MM.1S (cell line): ENCODE results near the gene AMBRA1.

Experiments used
- DNase-seq: peaks from one replicate; pipeline ENCODE4 v3.0.0-alpha.2; 2015
- H2AFZ ChIP-seq: fragments of 300-600 bp; sonication (generic); 2 replicates; pipeline ENCODE4 v1.6.0; 2016; ENCODE audit warnings: antibody characterized with exemption, low read length
- H3F3A ChIP-seq: fragments of 300-600 bp; sonication (generic); 2 replicates; pipeline ENCODE4 v1.6.1; 2016; ENCODE audit warnings: mild to moderate bottlenecking, antibody characterized with exemption, low read length, moderate library complexity, mixed read lengths; ENCODE audit not compliant: insufficient read depth
- H3K27ac ChIP-seq: fragments of 300-600 bp; sonication (generic); 2 replicates; pipeline ENCODE4 v1.5.1; 2016; ENCODE audit warnings: mild to moderate bottlenecking, low read length
- H3K27me3 ChIP-seq: fragments of 300-600 bp; sonication (generic); replicated peaks from 2 replicates; pipeline ENCODE4 v1.6.0; 2016; ENCODE audit warnings: low read length; ENCODE audit not compliant: insufficient read depth
- H3K36me3 ChIP-seq: fragments of 300-600 bp; sonication (generic); replicated peaks from 2 replicates; pipeline ENCODE4 v1.6.1; 2016; ENCODE audit warnings: mild to moderate bottlenecking, low read length, mixed read lengths; ENCODE audit not compliant: insufficient read depth
- H3K4me1 ChIP-seq: fragments of 300-600 bp; sonication (generic); 2 replicates; pipeline ENCODE4 v1.6.1; 2016; ENCODE audit warnings: low read length, mixed read lengths
- H3K4me2 ChIP-seq: fragments of 300-600 bp; sonication (generic); 2 replicates; pipeline ENCODE4 v1.6.0; 2016; ENCODE audit warnings: low read depth, low read length
- H3K4me3 ChIP-seq: fragments of 300-600 bp; sonication (generic); 2 replicates; pipeline ENCODE4 v1.5.1; 2016; ENCODE audit warnings: low read length, mixed read lengths
- H3K79me2 ChIP-seq: fragments of 300-600 bp; sonication (generic); 2 replicates; pipeline ENCODE4 v1.6.1; 2016; ENCODE audit warnings: mixed run types, low read length, mixed read lengths
- H3K9ac ChIP-seq: fragments of 300-600 bp; sonication (generic); 2 replicates; pipeline ENCODE4 v1.6.1; 2016; ENCODE audit warnings: low read length, mixed read lengths
- H3K9me2 ChIP-seq: fragments of 300-600 bp; sonication (generic); replicated peaks from 2 replicates; pipeline ENCODE4 v1.6.1; 2016; ENCODE audit warnings: mild to moderate bottlenecking, low read length, mixed read lengths; ENCODE audit not compliant: insufficient read depth
- H3K9me3 ChIP-seq: fragments of 300-600 bp; sonication (generic); replicated peaks from 2 replicates; pipeline ENCODE4 v1.6.1; 2016; ENCODE audit warnings: mild to moderate bottlenecking, low read length, mixed read lengths; ENCODE audit not compliant: insufficient read depth
- H4K20me1 ChIP-seq: fragments of 300-600 bp; sonication (generic); 2 replicates; pipeline ENCODE4 v1.6.1; 2016; ENCODE audit warnings: mild to moderate bottlenecking, low read length, moderate library complexity, mixed read lengths; ENCODE audit not compliant: insufficient read depth
- CTCF ChIP-seq: fragments of 300-600 bp; sonication (generic); IDR thresholded peaks from 2 replicates; pipeline ENCODE4 v1.5.1; 2016; ENCODE audit warnings: antibody characterized with exemption, low read length, mixed read lengths
- EZH2 ChIP-seq: fragments of 300-600 bp; sonication (generic); optimal IDR thresholded peaks from 2 replicates; pipeline ENCODE3; 2017; ENCODE audit warnings: low read depth, mild to moderate bottlenecking, antibody characterized with exemption, low read length, mixed read lengths
- EZH2phosphoT487 ChIP-seq: fragments of 300-600 bp; sonication (generic); IDR thresholded peaks from 2 replicates; pipeline ENCODE4 v1.6.1; 2018; ENCODE audit warnings: antibody characterized with exemption, low read length

Gene AMBRA1

GRCh38 chr11:46387919-46388618 is 205.8 kb downstream of the AMBRA1 start:
- Histone ChIP-seq H2AFZ (no peak overlapping the region), H3K79me2 (no peaks in the 10 kb centered on the region), H3K27ac (no peak overlapping the region), H3K9ac (no peak overlapping the region), H3K4me3 (no peak overlapping the region), H3K27me3 (peaks cover 75% of the 10 kb centered on the region), H3K36me3 (no peaks in the 10 kb centered on the region), H3K4me1 (peaks cover 3% of the 10 kb centered on the region; the same call in 1 of the 2 replicates), H3F3A (no peaks in the 10 kb centered on the region), H3K9me3 (no peaks in the 10 kb centered on the region), H3K4me2 (no peak overlapping the region), H3K9me2 (no peaks in the 10 kb centered on the region), H4K20me1 (peaks cover 4% of the 10 kb centered on the region; the same call in 1 of the 2 replicates)
- DNase-seq: no peak
- TF ChIP-seq EZH2phosphoT487 (no peak), EZH2 (no peak)

DNA sequence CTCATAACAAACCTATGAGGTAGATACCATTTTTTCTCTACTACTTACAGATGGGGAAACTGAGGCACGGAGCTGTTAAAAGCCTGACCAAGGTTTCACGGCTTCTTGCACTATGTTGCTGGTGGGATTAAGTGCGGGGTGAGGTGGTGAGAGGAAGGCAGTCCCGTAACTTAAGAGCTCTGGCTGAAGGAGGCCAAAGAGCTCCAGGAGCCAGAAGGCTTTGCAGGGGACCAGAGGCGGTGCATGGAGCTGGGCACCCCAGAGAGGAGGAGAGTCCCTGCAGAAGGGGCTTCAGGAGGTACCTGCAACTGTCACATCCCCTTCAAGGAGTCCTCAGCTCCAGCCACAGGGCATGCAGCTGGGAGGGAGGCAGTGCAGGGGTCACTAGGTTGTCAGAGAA is 206.4 kb downstream of the AMBRA1 start:
- Histone ChIP-seq H3K4me2 (no peak overlapping the region), H3F3A (no peaks in the 10 kb centered on the region), H3K79me2 (no peaks in the 10 kb centered on the region), H3K9me3 (no peaks in the 10 kb centered on the region), H3K9me2 (no peaks in the 10 kb centered on the region), H4K20me1 (no peaks in the 10 kb centered on the region), H3K27me3 (peaks cover 81% of the 10 kb centered on the region), H3K27ac (no peak overlapping the region), H3K36me3 (no peaks in the 10 kb centered on the region), H3K4me1 (peaks cover 3% of the 10 kb centered on the region; the same call in 1 of the 2 replicates), H3K4me3 (no peak overlapping the region), H2AFZ (no peak overlapping the region), H3K9ac (no peak overlapping the region)
- DNase-seq: no peak
- no peak for TF ChIP-seq EZH2phosphoT487
- no peak for TF ChIP-seq EZH2
- no peak for TF ChIP-seq CTCF

DNA sequence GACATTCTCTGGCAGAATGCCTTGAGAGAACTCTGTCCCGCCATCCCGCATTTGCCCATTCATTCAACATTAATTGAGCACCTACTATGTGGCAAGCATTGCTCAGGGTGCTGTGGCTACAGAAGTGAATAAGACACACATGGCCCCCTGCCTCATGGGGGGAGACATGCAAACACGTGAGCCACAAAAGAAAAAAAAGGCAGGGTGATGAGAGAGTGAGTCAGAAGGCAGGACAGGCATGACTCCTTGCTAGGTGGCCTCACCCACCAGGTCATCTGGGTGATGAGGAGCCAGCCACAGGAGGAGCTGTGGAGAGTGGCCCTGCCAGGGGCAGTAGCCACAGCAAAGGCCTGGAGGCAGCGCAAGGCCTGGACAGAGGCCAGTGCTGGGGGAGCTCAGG is 207.1 kb downstream of the AMBRA1 start:
- no peaks in the 10 kb centered on the region for H3K9me2 ChIP-seq
- H3K27me3 ChIP-seq: peaks cover 89% of the 10 kb centered on the region
- H3K36me3 ChIP-seq: no peaks in the 10 kb centered on the region
- TF ChIP-seq CTCF (no peak), EZH2phosphoT487 (no peak), EZH2 (no peak)
- H4K20me1 ChIP-seq: no peaks in the 10 kb centered on the region
- H3K27ac ChIP-seq: no peak overlapping the region
- no peak overlapping the region for H3K4me3 ChIP-seq
- H3K4me2 ChIP-seq: no peak overlapping the region
- H2AFZ ChIP-seq: no peak overlapping the region
- H3K4me1 ChIP-seq: peaks cover 7% of the 10 kb centered on the region; the same call in 1 of the 2 replicates
- DNase-seq: no peak
- H3K79me2 ChIP-seq: no peaks in the 10 kb centered on the region
- H3K9ac ChIP-seq: no peak overlapping the region
- H3K9me3 ChIP-seq: no peaks in the 10 kb centered on the region
- no peaks in the 10 kb centered on the region for H3F3A ChIP-seq

GRCh38 chr11:46386005-46386578 is 207.7 kb downstream of the AMBRA1 start:
- peaks cover 7% of the 10 kb centered on the region; the same call in 1 of the 2 replicates for H3K4me1 ChIP-seq
- no peak overlapping the region for H2AFZ ChIP-seq
- H3K27ac ChIP-seq: no peak overlapping the region
- H3K27me3 ChIP-seq: peaks cover 87% of the 10 kb centered on the region
- no peaks in the 10 kb centered on the region for H3K9me3 ChIP-seq
- H4K20me1 ChIP-seq: no peaks in the 10 kb centered on the region
- no peaks in the 10 kb centered on the region for H3K79me2 ChIP-seq
- H3K4me3 ChIP-seq: no peak overlapping the region
- no peaks in the 10 kb centered on the region for H3K36me3 ChIP-seq
- no peak for TF ChIP-seq EZH2
- TF ChIP-seq EZH2phosphoT487: no peak
- TF ChIP-seq CTCF: no peak
- H3K4me2 ChIP-seq: no peak overlapping the region
- H3K9ac ChIP-seq: no peak overlapping the region
- DNase-seq: no peak
- no peaks in the 10 kb centered on the region for H3K9me2 ChIP-seq
- H3F3A ChIP-seq: no peaks in the 10 kb centered on the region
